GM12891 (cell line): ENCODE results near the gene KLHL42.

Experiments used
- POLR2A ChIP-seq: IDR thresholded peaks from 2 replicates; pipeline ENCODE4 v1.6.1; 2011; ENCODE audit warnings: low read depth, low read length, control low read depth
- POLR2AphosphoS5 ChIP-seq: IDR thresholded peaks from 2 replicates; pipeline ENCODE4 v1.6.1; 2011; ENCODE audit warnings: low read depth, low read length, control low read depth
- POU2F2 ChIP-seq: IDR thresholded peaks from 2 replicates; pipeline ENCODE4 v1.6.1; 2011; ENCODE audit warnings: low read depth, mild to moderate bottlenecking, control low read depth, low read length, moderate library complexity

DNA sequence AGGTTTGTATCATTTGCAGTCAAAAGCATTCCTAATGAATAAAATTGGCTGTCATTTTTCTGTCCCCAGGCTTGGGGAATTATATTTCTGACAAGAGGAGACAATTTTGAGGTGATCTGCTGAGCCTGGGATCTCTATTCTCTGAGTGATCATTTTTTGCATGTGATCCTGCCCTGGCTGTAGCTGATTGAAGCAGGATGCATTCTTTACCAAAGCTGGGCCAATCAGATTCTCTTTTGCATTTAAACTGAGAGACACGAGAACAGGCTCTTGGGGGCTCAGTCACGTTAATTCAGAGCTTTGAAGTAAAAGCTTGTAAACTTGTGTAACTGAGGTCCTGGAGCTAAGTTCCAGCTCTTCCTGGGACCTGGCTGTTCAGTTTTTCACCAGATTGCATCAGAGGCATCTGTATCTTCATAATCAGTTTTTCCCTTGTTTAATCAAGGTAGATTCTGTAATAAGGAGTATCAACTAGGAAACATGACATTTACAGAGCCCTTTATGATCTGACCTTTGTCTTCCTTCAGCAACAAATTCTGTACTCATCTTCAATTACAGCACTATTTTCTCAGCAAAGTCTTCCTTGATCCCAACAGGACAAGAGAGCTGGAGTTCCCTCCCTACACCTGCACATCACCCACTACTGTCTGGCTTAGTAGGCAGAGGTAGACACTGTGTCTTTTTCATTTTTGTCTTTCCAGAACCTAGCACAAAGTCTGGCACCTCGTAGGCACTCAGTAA lies 35.0 kb downstream of the KLHL42 start:
- TF ChIP-seq POLR2A = no peak
- no peak for TF ChIP-seq POLR2AphosphoS5
- no peak for TF ChIP-seq POU2F2
